H1 (cell line): Measurements from ENCODE around the gene MITF. TPM values are rescaled to one million over a fixed set of nuclear protein-coding genes. Genes with fewer than 3 reads are reported as not detected.

ENCODE experiments used
- CTCF ChIP-seq, 3 experiments: IDR thresholded peaks; 1 replicate in 2 of 3; 2 replicates in 1 of 3; pipeline versions ENCODE4 v1.5.1 to v1.6.1; 2011; ENCODE audit warnings: low read length in 3 of 3, mild to moderate bottlenecking in 3 of 3, inconsistent platforms in 2 of 3, low read depth in 1 of 3, moderate library complexity in 1 of 3; ENCODE audit not compliant: insufficient read depth in 1 of 3; ENCODE audit errors: control extremely low read depth in 1 of 3
- HDAC2 ChIP-seq, 2 experiments: fragments of 300-600 bp in 1 of 2; sonication (generic) in 1 of 2; IDR thresholded peaks; 2 replicates each; pipeline ENCODE4 v1.6.1; 2011 to 2012; ENCODE audit warnings: low read depth in 2 of 2, low read length in 2 of 2, mild to moderate bottlenecking in 2 of 2, moderate library complexity in 2 of 2, borderline replicate concordance in 1 of 2, inconsistent platforms in 1 of 2
- JUN ChIP-seq: IDR thresholded peaks from 2 replicates; pipeline ENCODE4 v1.6.1; 2011; ENCODE audit warnings: low read depth, mild to moderate bottlenecking, improper control_type of control experiment, low read length
- NANOG ChIP-seq: IDR thresholded peaks from 2 replicates; pipeline ENCODE4 v1.6.1; 2011; ENCODE audit warnings: low read length, low read depth, mild to moderate bottlenecking, inconsistent platforms; ENCODE audit not compliant: insufficient read depth, poor library complexity, severe bottlenecking
- TAF1 ChIP-seq: IDR thresholded peaks from 2 replicates; pipeline ENCODE4 v1.6.1; 2011; ENCODE audit warnings: mild to moderate bottlenecking, low read depth, low read length
- polyA plus RNA-seq, 7 experiments: library from polyadenylated mRNA; depleted of rRNA in 3 of 7; stranded (reverse) in 5 of 7; unstranded in 2 of 7; fragments of >200 nt in 5 of 7; fragments of 200-250 nt in 2 of 7; gene quantifications; 1 replicate in 5 of 7; 2 replicates in 1 of 7; 4 replicates in 1 of 7; pipeline versions ENCODE4 v1.2.1 to v1.2.3, GENCODE V29; 2011 to 2013; ENCODE audit warnings: missing spikeins in 2 of 7, mixed read lengths in 2 of 7
- total RNA-seq: library from RNA; stranded (reverse); fragmentation: NEBNext Ultra II Directional; extraction: Animal tissue kit (Norgen Biotek cat#: 25700); gene quantifications from 2 replicates; pipeline ENCODE4 v1.2.1, GENCODE V29; 2021
- TF ChIP-seq, protein P1 (sequence below): fragments of 300-600 bp; sonication (generic); IDR thresholded peaks from 2 replicates; pipeline ENCODE4 v1.7.1; 2012; ENCODE audit warnings: low read length, moderate library complexity, mild to moderate bottlenecking, inconsistent platforms; ENCODE audit not compliant: insufficient replicate concordance

The MITF gene
- total and polyA plus RNA-seq, 2 of the 8 experiments (the other 6 are each of a cell fraction or from before 2014, with no cell fraction given) = 0.53 to 1.4 TPM

DNA sequence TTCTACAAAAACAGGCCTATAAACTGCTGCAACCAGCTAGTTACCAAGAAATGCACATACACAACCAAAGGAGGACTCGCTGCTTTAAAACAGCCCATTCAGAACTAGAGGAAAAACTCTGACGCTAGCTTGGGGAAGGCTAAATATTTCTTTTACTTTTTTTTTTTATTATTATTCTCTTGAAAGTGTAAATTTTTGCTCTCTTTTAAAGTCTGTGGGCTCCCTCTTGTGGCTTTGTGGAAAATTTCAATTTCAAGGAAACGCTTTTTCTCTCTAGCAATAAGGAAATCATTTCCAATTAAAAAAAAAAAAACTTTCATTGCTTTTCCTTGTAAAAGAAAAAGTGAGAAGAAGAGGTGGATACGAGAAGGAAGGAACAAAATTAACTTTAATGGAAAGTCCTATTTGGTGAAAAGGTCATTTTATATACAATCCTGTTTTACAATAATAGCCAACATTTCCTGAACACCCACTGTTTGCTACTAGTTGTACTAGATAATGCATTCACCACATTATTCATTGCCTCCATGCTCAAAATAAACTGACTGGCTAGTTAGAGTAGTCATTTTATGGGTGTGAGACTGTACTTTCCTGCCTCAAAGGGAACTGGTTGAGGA lies 209.1 kb downstream of the MITF start (continued):
- TF ChIP-seq, protein P1, sequence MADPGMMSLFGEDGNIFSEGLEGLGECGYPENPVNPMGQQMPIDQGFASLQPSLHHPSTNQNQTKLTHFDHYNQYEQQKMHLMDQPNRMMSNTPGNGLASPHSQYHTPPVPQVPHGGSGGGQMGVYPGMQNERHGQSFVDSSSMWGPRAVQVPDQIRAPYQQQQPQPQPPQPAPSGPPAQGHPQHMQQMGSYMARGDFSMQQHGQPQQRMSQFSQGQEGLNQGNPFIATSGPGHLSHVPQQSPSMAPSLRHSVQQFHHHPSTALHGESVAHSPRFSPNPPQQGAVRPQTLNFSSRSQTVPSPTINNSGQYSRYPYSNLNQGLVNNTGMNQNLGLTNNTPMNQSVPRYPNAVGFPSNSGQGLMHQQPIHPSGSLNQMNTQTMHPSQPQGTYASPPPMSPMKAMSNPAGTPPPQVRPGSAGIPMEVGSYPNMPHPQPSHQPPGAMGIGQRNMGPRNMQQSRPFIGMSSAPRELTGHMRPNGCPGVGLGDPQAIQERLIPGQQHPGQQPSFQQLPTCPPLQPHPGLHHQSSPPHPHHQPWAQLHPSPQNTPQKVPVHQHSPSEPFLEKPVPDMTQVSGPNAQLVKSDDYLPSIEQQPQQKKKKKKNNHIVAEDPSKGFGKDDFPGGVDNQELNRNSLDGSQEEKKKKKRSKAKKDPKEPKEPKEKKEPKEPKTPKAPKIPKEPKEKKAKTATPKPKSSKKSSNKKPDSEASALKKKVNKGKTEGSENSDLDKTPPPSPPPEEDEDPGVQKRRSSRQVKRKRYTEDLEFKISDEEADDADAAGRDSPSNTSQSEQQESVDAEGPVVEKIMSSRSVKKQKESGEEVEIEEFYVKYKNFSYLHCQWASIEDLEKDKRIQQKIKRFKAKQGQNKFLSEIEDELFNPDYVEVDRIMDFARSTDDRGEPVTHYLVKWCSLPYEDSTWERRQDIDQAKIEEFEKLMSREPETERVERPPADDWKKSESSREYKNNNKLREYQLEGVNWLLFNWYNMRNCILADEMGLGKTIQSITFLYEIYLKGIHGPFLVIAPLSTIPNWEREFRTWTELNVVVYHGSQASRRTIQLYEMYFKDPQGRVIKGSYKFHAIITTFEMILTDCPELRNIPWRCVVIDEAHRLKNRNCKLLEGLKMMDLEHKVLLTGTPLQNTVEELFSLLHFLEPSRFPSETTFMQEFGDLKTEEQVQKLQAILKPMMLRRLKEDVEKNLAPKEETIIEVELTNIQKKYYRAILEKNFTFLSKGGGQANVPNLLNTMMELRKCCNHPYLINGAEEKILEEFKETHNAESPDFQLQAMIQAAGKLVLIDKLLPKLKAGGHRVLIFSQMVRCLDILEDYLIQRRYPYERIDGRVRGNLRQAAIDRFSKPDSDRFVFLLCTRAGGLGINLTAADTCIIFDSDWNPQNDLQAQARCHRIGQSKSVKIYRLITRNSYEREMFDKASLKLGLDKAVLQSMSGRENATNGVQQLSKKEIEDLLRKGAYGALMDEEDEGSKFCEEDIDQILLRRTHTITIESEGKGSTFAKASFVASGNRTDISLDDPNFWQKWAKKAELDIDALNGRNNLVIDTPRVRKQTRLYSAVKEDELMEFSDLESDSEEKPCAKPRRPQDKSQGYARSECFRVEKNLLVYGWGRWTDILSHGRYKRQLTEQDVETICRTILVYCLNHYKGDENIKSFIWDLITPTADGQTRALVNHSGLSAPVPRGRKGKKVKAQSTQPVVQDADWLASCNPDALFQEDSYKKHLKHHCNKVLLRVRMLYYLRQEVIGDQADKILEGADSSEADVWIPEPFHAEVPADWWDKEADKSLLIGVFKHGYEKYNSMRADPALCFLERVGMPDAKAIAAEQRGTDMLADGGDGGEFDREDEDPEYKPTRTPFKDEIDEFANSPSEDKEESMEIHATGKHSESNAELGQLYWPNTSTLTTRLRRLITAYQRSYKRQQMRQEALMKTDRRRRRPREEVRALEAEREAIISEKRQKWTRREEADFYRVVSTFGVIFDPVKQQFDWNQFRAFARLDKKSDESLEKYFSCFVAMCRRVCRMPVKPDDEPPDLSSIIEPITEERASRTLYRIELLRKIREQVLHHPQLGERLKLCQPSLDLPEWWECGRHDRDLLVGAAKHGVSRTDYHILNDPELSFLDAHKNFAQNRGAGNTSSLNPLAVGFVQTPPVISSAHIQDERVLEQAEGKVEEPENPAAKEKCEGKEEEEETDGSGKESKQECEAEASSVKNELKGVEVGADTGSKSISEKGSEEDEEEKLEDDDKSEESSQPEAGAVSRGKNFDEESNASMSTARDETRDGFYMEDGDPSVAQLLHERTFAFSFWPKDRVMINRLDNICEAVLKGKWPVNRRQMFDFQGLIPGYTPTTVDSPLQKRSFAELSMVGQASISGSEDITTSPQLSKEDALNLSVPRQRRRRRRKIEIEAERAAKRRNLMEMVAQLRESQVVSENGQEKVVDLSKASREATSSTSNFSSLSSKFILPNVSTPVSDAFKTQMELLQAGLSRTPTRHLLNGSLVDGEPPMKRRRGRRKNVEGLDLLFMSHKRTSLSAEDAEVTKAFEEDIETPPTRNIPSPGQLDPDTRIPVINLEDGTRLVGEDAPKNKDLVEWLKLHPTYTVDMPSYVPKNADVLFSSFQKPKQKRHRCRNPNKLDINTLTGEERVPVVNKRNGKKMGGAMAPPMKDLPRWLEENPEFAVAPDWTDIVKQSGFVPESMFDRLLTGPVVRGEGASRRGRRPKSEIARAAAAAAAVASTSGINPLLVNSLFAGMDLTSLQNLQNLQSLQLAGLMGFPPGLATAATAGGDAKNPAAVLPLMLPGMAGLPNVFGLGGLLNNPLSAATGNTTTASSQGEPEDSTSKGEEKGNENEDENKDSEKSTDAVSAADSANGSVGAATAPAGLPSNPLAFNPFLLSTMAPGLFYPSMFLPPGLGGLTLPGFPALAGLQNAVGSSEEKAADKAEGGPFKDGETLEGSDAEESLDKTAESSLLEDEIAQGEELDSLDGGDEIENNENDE = peak; percentile 52
- no peak for TF ChIP-seq TAF1
- no peak for TF ChIP-seq NANOG
- no peak for TF ChIP-seq HDAC2 (IDR thresholded peaks at IDR 0.05; ENCODE audit: borderline replicate concordance in 1 of 2, low read depth in 2 of 2, low read length in 2 of 2)
- peak in 2 of 3 experiments; percentile 19 to 32; a peak in 2 of 4 replicates for TF ChIP-seq CTCF (IDR thresholded peaks at IDR 0.05; ENCODE audit: control extremely low read depth in 1 of 3, insufficient read depth in 1 of 3, low read depth in 1 of 3, low read length in 3 of 3)
- no peak for TF ChIP-seq JUN
